GM13977 (cell line): ENCODE data around the gene ZNF786.
A peak's percentile ranks its signal among the peaks of the same experiment; 100 is the strongest.

ENCODE experiments used
- DNase-seq: peaks from one replicate; pipeline ENCODE4 v3.0.0; 2012; ENCODE audit warnings: low spot score
- CTCF ChIP-seq: IDR thresholded peaks from 2 replicates; pipeline ENCODE4 v1.5.1; 2012; ENCODE audit warnings: mild to moderate bottlenecking, control low read depth; ENCODE audit not compliant: insufficient read depth; ENCODE audit errors: extremely low read depth, missing control alignments
- in situ Hi-C: fragments of 300-500 bp; cut with MboI; formaldehyde crosslinking; loops from one replicate; pipeline ENCODE4 v1.12.0; 2022; ENCODE audit warnings: low sequenced_read_pairs, low pct_unique_long_range_greater_than_20kb, mixed read lengths, inconsistent platforms; ENCODE audit not compliant: unreplicated experiment

Gene ZNF786

DNA sequence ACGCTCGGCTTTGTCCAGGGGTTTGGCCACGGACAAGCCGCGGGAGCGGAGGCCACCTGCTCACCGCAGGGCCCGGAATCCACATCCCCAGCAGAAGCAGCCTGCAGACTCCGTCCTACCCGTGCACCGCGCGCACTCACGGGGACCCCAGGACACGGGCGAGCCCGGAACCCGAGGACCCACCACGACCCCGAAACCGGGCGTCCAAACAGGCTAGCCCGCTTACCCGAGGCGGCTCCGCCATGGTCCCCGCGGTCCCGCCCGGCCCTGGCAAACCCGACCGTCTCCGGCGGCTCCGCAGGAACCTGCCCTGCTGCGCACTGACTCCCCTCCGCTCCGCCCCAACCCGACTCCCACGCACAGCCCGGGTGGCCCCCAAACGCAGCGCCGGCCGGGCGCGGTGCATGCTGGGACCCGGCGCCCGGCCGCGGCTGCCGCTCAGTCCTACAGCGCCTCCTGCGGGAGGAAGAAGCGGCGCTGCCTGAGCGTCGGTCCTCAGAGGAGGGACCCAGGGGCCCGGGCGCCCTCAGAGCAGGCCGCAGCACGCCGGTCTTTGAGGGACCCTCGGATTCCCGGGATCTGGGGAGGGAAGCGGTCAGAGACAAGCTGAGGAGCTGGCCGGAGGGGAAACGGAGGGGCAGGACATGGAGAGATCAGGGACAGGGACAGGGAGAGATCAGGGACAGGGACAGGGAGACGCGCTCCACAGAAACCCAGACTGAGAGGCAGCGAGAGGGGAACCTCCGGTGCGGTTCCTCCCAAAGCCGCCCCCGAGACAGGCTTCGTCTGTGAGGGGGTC lies at the start of gene ZNF786:
ZNF786 (minus strand) TSS at position 322 of the 799 bp plus-strand sequence; CDS start at position 244, 78 bp downstream.
- in situ Hi-C loops = no loop called here
- DNase-seq = peak; percentile 95
- TF ChIP-seq CTCF = peak; percentile 93

- TF ChIP-seq CTCF = no peak
- in situ Hi-C loops = no loop called here
- no peak for DNase-seq
Measured at GRCh38 chr7:149136118-149136517, 45.6 kb upstream of the ZNF786 start.

GRCh38 chr7:149133028-149133710 lies 42.7 kb upstream of the ZNF786 start:
- in situ Hi-C loops = no loop called here
- TF ChIP-seq CTCF = no peak
- no peak for DNase-seq

DNA sequence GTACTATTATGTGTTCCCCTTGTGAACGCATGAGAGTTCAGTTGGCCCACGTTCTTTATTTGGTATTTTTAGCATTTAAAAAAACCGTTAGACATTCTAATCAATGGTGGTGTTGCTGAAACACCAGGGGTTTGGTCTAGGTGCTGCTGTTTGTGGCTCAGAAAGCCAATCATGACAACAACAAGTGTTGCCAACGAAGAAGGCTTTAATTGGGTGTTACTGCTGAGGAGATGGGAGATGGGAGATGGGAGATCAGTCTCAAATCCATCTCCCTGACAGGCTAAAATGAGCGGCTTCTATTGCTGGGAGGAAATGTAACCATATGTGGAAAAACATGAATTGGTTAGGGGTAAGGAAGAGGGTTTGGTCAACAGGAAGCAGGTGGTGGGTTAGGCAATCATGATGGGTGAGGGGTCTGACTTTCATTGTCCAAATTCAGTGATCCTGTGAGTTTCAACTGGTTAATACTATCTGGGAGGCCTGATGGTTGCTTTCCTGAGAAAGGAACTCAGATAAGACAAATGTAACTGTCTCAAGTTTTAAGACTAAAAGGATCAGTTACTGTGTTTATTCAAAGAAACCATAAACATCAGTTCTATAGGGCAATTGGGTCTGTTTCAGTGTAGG lies 40.2 kb upstream of the ZNF786 start:
- no peak for TF ChIP-seq CTCF
- DNase-seq = no peak
- in situ Hi-C loops = no loop called here

GRCh38 chr7:149126662-149127266 lies 36.2 kb upstream of the ZNF786 start:
- peak; percentile 76 for DNase-seq
- in situ Hi-C loops = no loop called here
- TF ChIP-seq CTCF = no peak
